Duodenal mucosa (tissue), 2 donors: ENCODE data around the gene TWIST2.

Source experiments
- H3K27ac ChIP-seq: one replicate; pipeline ENCODE4 v1.7.0; 2013; ENCODE audit warnings: low read depth, low read length
- H3K27me3 ChIP-seq, 2 donors: one replicate each; pipeline ENCODE4 v1.7.0; 2013; ENCODE audit warnings: low read length in 2 of 2, control low read depth in 1 of 2; ENCODE audit not compliant: insufficient read depth in 2 of 2, control insufficient read depth in 1 of 2
- H3K36me3 ChIP-seq, 2 donors: one replicate each; pipeline ENCODE4 v1.7.0; 2013; ENCODE audit warnings: low read length in 2 of 2, control low read depth in 1 of 2; ENCODE audit not compliant: insufficient read depth in 2 of 2, control insufficient read depth in 1 of 2
- H3K4me1 ChIP-seq, 2 donors: one replicate each; pipeline ENCODE4 v1.7.0; 2013; ENCODE audit warnings: low read length in 2 of 2, control low read depth in 1 of 2; ENCODE audit not compliant: insufficient read depth in 2 of 2, control insufficient read depth in 1 of 2
- H3K4me3 ChIP-seq, 2 donors: one replicate each; pipeline ENCODE4 v1.7.0; 2013; ENCODE audit warnings: low read length in 2 of 2, low read depth in 1 of 2
- H3K9ac ChIP-seq, 2 donors: one replicate each; pipeline ENCODE4 v1.7.0; 2013; ENCODE audit warnings: low read length in 2 of 2, low read depth in 1 of 2
- H3K9me3 ChIP-seq, 2 donors: one replicate each; pipeline ENCODE4 v1.7.0; 2013; ENCODE audit warnings: low read length in 2 of 2, control low read depth in 1 of 2; ENCODE audit not compliant: control insufficient read depth in 1 of 2

TWIST2 gene

DNA sequence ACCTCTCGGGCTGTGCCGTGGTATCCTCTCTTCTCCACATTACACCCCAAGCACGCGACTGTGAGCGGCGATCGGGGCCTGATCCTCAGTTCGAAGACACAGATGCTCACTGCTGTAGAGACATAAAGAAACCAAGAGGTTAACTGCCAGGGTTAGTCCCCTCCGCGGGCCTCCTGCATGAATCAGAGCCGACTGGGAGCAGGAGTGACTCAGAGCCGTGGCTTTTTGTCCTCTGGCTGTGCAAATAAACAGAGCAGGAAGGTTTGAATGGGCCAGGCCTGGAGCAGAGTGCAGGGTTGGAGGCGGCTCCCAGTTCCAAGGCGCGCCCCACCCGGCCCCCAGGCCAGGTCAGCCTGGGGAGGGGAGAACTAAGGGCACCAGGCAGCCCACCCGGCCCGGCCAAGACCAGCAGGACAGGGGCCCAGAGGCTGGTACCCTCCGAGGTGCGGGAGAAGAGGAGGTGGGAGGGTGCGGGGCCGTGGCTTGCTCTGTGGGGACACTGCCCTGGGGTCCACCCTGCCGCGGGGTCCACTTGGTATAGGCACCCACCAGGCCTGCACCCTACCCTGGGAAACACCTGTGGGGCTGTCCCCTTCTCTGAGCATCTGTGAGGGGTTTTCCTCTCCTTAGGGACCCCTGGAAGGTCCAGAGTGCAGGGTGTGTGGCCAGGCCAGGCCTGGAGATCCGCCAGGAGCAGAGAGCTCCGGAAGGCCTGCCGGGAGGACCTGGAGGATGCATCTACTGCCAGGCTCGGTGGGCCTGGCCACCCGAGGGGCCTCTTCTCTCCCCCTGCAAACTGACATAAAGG is 16.5 kb downstream of the TWIST2 start:
- Histone ChIP-seq H3K4me3 (peak overlapping the region; percentile 32 to 48), H3K9ac (peak overlapping the region; percentile 32 to 41), H3K4me1 (peaks cover 18 to 24% of the 10 kb centered on the region in 2 donors)

DNA sequence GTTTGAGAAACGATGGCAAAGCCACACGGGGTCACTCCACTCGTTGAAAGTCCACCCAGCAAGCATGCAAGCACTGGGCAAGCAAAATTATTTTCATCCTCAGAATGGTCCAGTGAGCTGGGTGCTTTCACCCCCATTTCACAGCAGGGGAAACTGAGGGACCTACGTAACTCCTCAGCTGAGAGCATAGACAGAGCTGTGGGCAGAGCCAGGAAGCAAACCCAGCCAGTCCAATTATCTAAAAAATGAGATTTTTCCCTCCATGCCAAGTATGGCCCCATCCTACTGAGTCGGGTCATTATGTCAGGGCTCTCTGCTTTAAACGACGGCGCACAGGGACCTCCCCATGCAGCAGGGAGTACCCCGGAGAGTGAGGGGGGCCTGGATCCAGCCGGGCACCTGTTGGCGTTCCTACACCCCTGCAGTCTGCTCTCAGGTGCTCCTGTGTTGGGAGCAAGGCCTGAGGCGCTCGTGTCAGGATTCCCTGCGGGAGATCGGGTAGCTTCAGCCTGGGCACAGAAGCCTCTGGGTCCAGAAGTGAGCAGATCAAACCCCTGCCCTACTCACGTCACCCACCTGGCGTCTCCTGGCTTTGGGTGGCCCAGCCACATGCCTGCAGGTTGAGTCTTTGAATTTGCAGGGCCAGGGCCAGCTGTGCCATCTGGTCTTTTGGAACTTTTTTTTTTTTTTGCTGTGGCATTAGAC is 17.3 kb downstream of the TWIST2 start:
- Histone ChIP-seq H3K9me3 (no peaks in the 10 kb centered on the region), H3K9ac (no peak overlapping the region), H3K27ac (no peak overlapping the region), H3K27me3 (no peaks in the 10 kb centered on the region), H3K36me3 (no peaks in the 10 kb centered on the region), H3K4me3 (peak overlapping the region; percentile 32 to 48), H3K4me1 (peaks cover 18 to 24% of the 10 kb centered on the region in 2 donors)

More for the DNA sequence above, 16.5 kb downstream of the TWIST2 start:
- no peaks in the 10 kb centered on the region for H3K9me3 ChIP-seq
- H3K27me3 ChIP-seq = peaks cover 0 to 4% of the 10 kb centered on the region in 2 donors
- no peaks in the 10 kb centered on the region for H3K36me3 ChIP-seq
- peak overlapping the region; percentile 48 for H3K27ac ChIP-seq

DNA sequence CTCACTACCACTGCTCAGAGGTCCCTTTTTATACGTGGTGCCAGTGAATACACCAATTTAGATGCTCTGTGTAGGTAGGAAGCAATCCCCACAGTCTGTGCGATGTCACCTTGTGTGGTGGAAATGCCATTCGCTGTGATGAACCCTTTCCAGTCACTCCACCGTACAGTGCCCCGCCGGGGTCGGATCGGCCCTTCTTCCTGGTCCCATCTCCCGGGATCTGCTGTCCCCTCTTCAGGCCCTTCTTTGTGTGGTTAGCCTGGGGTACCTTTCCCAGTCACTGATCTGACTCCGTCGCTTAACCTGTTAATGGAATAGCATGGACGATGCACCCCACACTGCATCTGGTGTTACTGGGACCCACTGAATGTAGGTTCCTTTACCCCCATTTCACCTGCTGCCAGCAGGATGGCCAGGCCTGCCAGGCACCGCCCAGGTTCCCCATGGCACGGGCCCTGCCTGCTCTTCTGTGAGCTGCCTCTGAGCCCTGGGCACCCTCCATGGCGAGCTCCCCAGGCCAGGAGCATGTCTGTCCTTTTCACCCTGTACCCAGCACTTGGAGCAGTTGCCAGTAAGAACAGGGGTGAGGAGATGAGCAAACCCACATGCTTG is 18.0 kb downstream of the TWIST2 start:
- H3K27ac ChIP-seq = no peak overlapping the region
- H3K4me3 ChIP-seq = no peak overlapping the region
- H3K27me3 ChIP-seq = no peaks in the 10 kb centered on the region
- no peaks in the 10 kb centered on the region for H3K9me3 ChIP-seq
- peaks cover 18 to 24% of the 10 kb centered on the region in 2 donors for H3K4me1 ChIP-seq
- H3K36me3 ChIP-seq = no peaks in the 10 kb centered on the region
- no peak overlapping the region for H3K9ac ChIP-seq

DNA sequence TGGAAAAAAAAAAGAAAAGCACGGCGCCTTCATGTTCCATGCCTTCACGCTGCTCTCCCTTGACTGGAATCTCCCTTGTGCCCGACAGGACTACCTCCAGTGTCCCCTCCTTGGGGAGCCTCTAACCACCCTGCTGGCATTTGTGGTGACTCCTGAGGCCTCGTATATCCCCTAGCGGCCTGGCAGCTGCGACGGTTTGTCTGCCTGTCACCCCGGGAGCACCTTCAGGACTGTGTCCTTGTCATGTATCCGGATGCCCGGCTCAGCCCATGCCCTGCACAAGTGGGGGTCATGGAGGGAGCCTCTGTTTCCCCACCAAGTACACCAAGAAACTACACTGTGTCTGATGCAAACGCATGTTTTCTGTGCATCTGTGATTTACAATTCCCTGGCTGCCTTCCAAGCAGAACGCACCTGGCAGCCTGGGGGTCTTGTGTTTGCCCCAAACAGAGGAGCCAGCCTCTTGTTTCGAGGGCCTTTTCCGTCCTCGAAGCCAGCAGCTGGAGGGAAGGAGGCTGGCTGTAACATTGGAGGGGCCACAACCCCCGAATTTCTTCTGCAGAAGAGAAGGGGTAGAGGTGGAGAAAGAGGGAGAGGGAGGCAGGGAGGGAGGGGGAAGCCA is 18.9 kb downstream of the TWIST2 start:
- no peak overlapping the region for H3K9ac ChIP-seq
- no peaks in the 10 kb centered on the region for H3K27me3 ChIP-seq
- no peaks in the 10 kb centered on the region for H3K36me3 ChIP-seq
- H3K4me3 ChIP-seq = no peak overlapping the region
- peaks cover 18 to 24% of the 10 kb centered on the region in 2 donors for H3K4me1 ChIP-seq
- no peak overlapping the region for H3K27ac ChIP-seq
- H3K9me3 ChIP-seq = no peaks in the 10 kb centered on the region

DNA sequence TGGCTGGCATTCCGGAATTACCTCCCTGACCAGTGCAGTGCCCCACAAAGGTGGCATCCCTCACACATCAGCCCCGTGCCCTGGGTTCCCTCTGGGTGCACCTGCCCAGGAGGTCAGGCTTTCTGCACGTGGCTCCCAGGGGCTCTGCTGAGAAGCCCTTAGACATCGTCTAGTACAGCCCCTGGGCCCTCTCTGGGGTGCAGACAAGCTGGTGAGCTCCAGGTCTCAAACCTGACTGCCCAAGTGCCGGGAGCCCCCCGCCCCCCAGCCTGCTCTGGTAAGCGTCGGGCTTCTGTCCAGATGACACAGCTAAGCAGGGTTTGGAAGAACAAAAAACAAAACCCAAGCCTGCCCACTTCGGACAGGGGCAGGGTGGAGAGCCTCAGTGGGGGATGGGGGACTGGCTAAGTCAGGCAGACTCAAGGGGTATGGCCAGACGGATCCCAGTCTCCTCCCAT is 20.2 kb downstream of the TWIST2 start:
- Histone ChIP-seq H3K4me1 (peaks cover 18 to 24% of the 10 kb centered on the region in 2 donors), H3K9me3 (no peaks in the 10 kb centered on the region), H3K9ac (no peak overlapping the region), H3K36me3 (no peaks in the 10 kb centered on the region), H3K27me3 (no peaks in the 10 kb centered on the region), H3K4me3 (no peak overlapping the region), H3K27ac (no peak overlapping the region)

DNA sequence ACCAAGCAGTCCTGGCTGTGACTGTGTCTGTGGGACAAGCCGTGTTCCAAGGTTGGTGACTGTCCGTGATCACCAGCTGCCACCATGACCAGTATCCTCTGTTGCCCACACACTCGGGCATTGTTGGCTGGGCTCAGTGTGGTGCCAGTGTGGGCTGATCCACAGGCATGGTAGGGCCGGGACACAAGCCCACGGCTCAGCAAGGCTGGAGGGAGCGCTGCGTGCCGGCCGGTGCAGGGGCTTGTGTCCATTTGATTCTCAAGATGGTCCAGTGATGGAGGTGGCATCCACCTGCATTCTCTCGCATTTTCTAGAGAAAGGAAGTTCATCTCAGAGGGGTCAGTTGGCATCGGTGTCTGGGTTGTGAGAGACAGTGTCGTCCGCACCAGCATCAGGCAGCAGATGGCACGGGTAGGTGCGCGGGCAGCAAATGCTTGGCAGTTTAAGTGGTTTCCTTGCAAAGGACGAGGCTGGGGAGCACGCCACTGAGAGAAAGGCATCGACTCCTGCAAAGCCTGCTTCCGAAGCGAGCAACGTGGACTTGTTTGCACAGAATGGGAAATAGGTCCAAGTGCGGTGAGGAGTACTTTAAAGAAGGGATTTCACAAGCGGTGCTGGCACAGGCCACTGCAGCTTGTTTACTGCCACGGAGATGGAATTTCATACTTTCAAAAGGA is 20.9 kb downstream of the TWIST2 start:
- H3K4me1 ChIP-seq = peaks cover 14 to 19% of the 10 kb centered on the region in 2 donors
- H3K36me3 ChIP-seq = no peaks in the 10 kb centered on the region
- H3K9ac ChIP-seq = no peak overlapping the region
- H3K4me3 ChIP-seq = no peak overlapping the region
- no peak overlapping the region for H3K27ac ChIP-seq
- no peaks in the 10 kb centered on the region for H3K27me3 ChIP-seq
- no peaks in the 10 kb centered on the region for H3K9me3 ChIP-seq

DNA sequence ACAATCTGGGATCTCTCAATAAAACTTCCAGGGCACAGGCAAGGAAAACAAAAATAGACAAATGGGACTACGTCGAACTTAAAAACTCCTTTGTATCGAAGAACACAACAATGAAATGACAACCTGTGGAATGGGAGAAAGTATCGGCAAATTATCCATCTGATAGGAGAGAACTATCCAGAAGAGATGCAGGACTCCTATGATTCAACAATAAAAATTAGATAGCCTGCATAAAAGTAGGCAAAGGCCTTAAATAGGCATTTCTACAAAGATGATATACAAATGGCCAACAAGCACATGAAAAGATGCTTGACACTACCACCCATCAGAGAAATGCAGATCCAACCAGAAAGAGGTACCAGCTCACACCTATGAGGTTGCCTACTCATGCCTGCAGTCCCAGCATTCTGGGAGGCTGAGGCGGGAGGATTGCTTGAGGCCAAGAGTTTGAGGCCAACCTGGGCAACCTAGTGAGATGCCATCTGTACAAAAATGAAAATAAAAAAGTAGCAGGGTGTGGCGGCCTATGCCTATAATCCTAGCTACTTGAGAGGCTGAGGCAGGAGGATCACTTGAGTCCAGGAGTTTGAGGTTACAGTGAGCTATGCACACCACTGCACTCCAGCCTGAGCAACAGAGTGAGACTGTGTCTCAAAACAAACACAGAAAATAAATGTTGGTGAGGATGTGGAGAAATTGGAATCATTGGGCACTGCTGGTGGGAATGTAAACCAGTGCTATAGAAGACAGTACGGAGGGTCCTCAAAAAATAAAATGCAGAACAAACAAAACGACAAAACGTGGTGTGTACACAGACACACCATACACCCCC is 21.6 kb downstream of the TWIST2 start:
- Histone ChIP-seq H3K9ac (no peak overlapping the region), H3K9me3 (no peaks in the 10 kb centered on the region), H3K27ac (no peak overlapping the region), H3K36me3 (no peaks in the 10 kb centered on the region), H3K4me1 (peaks cover 9 to 12% of the 10 kb centered on the region in 2 donors), H3K27me3 (no peaks in the 10 kb centered on the region), H3K4me3 (no peak overlapping the region)

DNA sequence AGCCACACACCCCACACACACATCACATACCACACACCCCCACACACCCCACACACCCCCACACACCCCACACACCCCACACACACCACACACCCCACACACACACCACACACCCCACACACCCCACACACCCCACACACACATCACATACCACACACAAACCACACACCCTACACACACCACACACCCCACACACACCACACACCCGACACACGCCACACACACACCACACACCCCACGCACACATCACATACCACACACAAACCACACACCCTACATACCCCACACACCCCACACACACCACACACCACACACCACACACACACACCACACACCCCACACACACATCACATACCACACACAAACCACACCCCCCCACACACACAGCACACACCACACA is 22.4 kb downstream of the TWIST2 start:
- H3K36me3 ChIP-seq = no peaks in the 10 kb centered on the region
- H3K9ac ChIP-seq = no peak overlapping the region
- peaks cover 1 to 5% of the 10 kb centered on the region in 2 donors for H3K4me1 ChIP-seq
- no peaks in the 10 kb centered on the region for H3K27me3 ChIP-seq
- H3K9me3 ChIP-seq = no peaks in the 10 kb centered on the region
- H3K27ac ChIP-seq = no peak overlapping the region
- H3K4me3 ChIP-seq = no peak overlapping the region

DNA sequence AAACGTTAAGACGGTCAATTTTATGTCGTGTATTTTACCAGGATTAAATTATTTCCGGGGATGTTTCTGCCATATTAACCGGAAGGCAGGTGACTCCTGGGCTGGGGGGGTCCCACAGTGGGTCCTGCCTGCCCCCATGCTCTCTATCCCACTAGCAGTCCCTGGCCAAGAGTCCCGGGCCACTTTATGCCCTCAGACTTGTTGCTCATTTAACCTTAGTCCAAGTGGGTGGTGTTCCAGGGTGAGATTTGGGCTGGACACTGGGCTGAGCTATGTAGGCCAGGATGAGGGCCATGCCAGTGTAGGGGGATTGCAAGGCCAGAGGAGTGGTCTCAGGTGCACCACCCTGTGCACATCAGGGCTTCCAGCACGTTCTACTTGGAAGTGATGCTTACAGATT is 24.1 kb downstream of the TWIST2 start:
- no peak overlapping the region for H3K27ac ChIP-seq

More for the DNA sequence above, 24.1 kb downstream of the TWIST2 start:
- Histone ChIP-seq H3K4me1 (peaks cover 0 to 3% of the 10 kb centered on the region in 2 donors), H3K9ac (no peak overlapping the region), H3K4me3 (no peak overlapping the region), H3K9me3 (no peaks in the 10 kb centered on the region), H3K36me3 (no peaks in the 10 kb centered on the region), H3K27me3 (no peaks in the 10 kb centered on the region)
